ENCODE results near the gene HES3. TPM values are rescaled to one million over a fixed set of nuclear protein-coding genes. Genes with fewer than 3 reads are reported as not detected.

The HES3 gene
- total and polyA plus RNA-seq, 2 of the 4 experiments (the other 2 are of a cell fraction): not detected

DNA sequence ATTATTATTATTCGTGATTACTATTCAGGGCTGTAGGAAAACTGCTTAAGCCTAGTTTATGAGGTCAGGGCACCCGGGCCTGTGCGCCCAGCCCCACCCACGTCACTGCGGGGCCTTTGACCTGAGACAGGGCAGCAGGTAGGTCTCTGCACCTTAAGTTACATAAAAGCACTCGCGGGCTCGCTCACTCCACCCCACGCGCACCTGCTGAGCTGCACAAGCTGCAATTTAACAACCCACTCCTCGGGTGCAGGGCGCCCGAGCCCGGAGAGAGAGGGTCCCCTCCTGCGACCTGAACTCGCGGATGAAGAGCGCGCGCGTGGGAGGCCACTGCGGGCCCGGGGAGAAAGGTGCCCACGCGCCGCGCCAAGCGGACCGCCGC lies 8.7 kb upstream of the HES3 start:
- peaks cover 16% of the 10 kb centered on the region for H3K36me3 ChIP-seq (ENCODE audit: control insufficient read depth, insufficient read depth, low read length)
- H4K20me1 ChIP-seq (ENCODE audit: insufficient read depth, low read length): peaks cover 4% of the 10 kb centered on the region; the same call in 1 of the 2 replicates
- no peak overlapping the region for H2BK5ac ChIP-seq (ENCODE audit: low read depth, low read length, poor library complexity, severe bottlenecking)
- no peak overlapping the region for H3K18ac ChIP-seq (ENCODE audit: low read depth, low read length)
- peaks cover 4% of the 10 kb centered on the region; the same call in 1 of the 2 replicates for H3K4me1 ChIP-seq (ENCODE audit: control insufficient read depth, insufficient read depth, low read length)
- peaks cover 29 to 31% of the 10 kb centered on the region in 2 experiments for H3K79me1 ChIP-seq (ENCODE audit: low read depth in 1 of 2, low read length in 2 of 2)
- dilution Hi-C loops (cut with HindIII; ENCODE audit: low sequenced_read_pairs, unreplicated experiment) (no loop called here), in situ Hi-C loops (cut with MboI; ENCODE audit: low sequenced_read_pairs) (no loop called here), intact Hi-C loops (cut with micrococcal nuclease) (loop anchor here (2.0 kb wide), 1 partner anchor 36 kb away; the partner anchor contains the start of gene RPL22)
- peak overlapping the region; percentile 36 for H2AK5ac ChIP-seq (ENCODE audit: low read depth, low read length)
- peak overlapping the region; percentile 50; the same call in 1 of the 2 replicates for H3K27ac ChIP-seq (ENCODE audit: insufficient read depth, low read length)
- H3K9ac ChIP-seq (ENCODE audit: low read depth, low read length): peak overlapping the region; percentile 81
- peak overlapping the region; percentile 55; the same call in 1 of the 2 replicates for H3K56ac ChIP-seq (ENCODE audit: extremely low read depth, insufficient read depth, low read length)
- no peak overlapping the region for H4K5ac ChIP-seq (ENCODE audit: low read depth, low read length)
- no peaks in the 10 kb centered on the region for H3K9me3 ChIP-seq (ENCODE audit: control insufficient read depth, insufficient read depth, low read length)
- no peak for TF ChIP-seq SMC3 (IDR thresholded peaks at IDR 0.05; ENCODE audit: low read depth, low read length)
- TF ChIP-seq, protein P1, sequence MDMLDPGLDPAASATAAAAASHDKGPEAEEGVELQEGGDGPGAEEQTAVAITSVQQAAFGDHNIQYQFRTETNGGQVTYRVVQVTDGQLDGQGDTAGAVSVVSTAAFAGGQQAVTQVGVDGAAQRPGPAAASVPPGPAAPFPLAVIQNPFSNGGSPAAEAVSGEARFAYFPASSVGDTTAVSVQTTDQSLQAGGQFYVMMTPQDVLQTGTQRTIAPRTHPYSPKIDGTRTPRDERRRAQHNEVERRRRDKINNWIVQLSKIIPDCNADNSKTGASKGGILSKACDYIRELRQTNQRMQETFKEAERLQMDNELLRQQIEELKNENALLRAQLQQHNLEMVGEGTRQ (IDR thresholded peaks at IDR 0.05; ENCODE audit: low read depth, low read length): no peak
- peak overlapping the region; percentile 97 for H2AFZ ChIP-seq (replicated peaks; ENCODE audit: low read length, poor library complexity)
- no peak overlapping the region for H3K14ac ChIP-seq (replicated peaks; ENCODE audit: low read depth, low read length)
- no CpG with 5 or more reads among the region's 30 CpGs for WGBS, 2 experiments (ENCODE audit: extremely low coverage in 2 of 2, insufficient read length in 1 of 2)
- no peak overlapping the region for H2BK120ac ChIP-seq (ENCODE audit: low read depth, low read length)
- H4K91ac ChIP-seq (ENCODE audit: insufficient read depth, low read depth, low read length): no peak overlapping the region; the same call in 1 of the 2 replicates
- no peak overlapping the region for H2BK20ac ChIP-seq (ENCODE audit: low read depth, low read length)
- no TSS peak for BruUV-seq (replicated peaks)
- peak overlapping the region; percentile 47 for H2AK9ac ChIP-seq (replicated peaks; ENCODE audit: low read depth, low read length, poor library complexity)
- H4K8ac ChIP-seq (ENCODE audit: low read depth in 2 of 2, low read length in 2 of 2): peak overlapping the region; percentile 20 to 93; a peak in 2 of 4 replicates
- peak overlapping the region; percentile 83; the same call in 1 of the 2 replicates for H3K23ac ChIP-seq (ENCODE audit: low read depth, low read length)
- H3K27me3 ChIP-seq (ENCODE audit: control insufficient read depth, insufficient read depth, low read length): peaks cover 12% of the 10 kb centered on the region
- H3K9me1 ChIP-seq (ENCODE audit: insufficient read depth, low read length): no peaks in the 10 kb centered on the region; the same call in 1 of the 2 replicates
- no peak for DNase-seq
- no peak; the same call in 1 of the 2 replicates for ATAC-seq (ENCODE audit: low read depth)
- H2BK15ac ChIP-seq (ENCODE audit: low read depth, low read length): no peak overlapping the region
- ChIA-PET CTCF (interaction anchor here (0.6 to 1.7 kb wide), 3 partner anchors 9 to 11 kb away, joined by 3 to 5 read pairs (median 4); no protein-coding TSS in a partner anchor), POLR2A (ENCODE audit: unreplicated experiment) (no interaction called here)
- peak overlapping the region; percentile 43; the same call in 1 of the 2 replicates for H3K4ac ChIP-seq (ENCODE audit: low read depth, low read length)
- peak overlapping the region; percentile 100 for H3K4me2 ChIP-seq (ENCODE audit: low read depth, low read length)
- peak overlapping the region; percentile 98 for H3K4me3 ChIP-seq (ENCODE audit: insufficient read depth, low read depth, low read length)

Data from IMR-90 (cell line).